Esophagus muscularis mucosa (tissue), 4 donors: ENCODE data around the gene CREBRF. TPM values are rescaled to one million over a fixed set of nuclear protein-coding genes. Genes with fewer than 3 reads are reported as not detected.
"Not testable (repeated sequence)": the region's sequence is repeated elsewhere in the genome, so short reads cannot be mapped to it uniquely, and the experiment has no call there.

Source experiments
- DNase-seq: peaks from one replicate; pipeline ENCODE4 v3.0.0-alpha.2; 2017; ENCODE audit errors: extremely low spot score
- H3K27ac ChIP-seq, 4 donors: fragments of 200-600 bp; sonication (generic); replicated peaks in 1 of 4; 1 replicate in 3 of 4; 2 replicates in 1 of 4; pipeline ENCODE4 v1.5.1; 2016 to 2019; ENCODE audit warnings: mild to moderate bottlenecking in 1 of 4
- H3K27me3 ChIP-seq, 4 donors: fragments of 200-600 bp; sonication (generic); one replicate each; pipeline versions ENCODE4 v1.5.1 to v1.6.0; 2016 to 2019
- H3K36me3 ChIP-seq, 4 donors: fragments of 200-600 bp; sonication (generic); one replicate each; pipeline ENCODE4 v1.5.1; 2016 to 2019
- H3K4me1 ChIP-seq, 4 donors: fragments of 200-600 bp; sonication (generic); one replicate each; pipeline ENCODE4 v1.5.1; 2016 to 2019
- H3K4me3 ChIP-seq, 4 donors: fragments of 200-600 bp; sonication (generic); 1 replicate in 2 of 4; 2 replicates in 2 of 4; pipeline ENCODE4 v1.5.1; 2016 to 2019; ENCODE audit warnings: mild to moderate bottlenecking in 4 of 4, moderate library complexity in 1 of 4
- H3K9me3 ChIP-seq, 4 donors: fragments of 200-600 bp; sonication (generic); 1 replicate in 3 of 4; 2 replicates in 1 of 4; pipeline ENCODE4 v1.5.1; 2016 to 2019
- CTCF ChIP-seq, 3 experiments: fragments of 200-600 bp in 2 of 3; fragments of 450-650 bp in 1 of 3; sonication (generic) in 2 of 3; IDR thresholded peaks; one replicate each; pipeline ENCODE4 v1.5.1; 2017 to 2019; ENCODE audit warnings: antibody characterized with exemption in 3 of 3, mild to moderate bottlenecking in 2 of 3, moderate library complexity in 1 of 3
- EP300 ChIP-seq: sonication (generic); formaldehyde crosslinking; IDR thresholded peaks from one replicate; pipeline ENCODE4 v1.6.1; 2017; ENCODE audit warnings: antibody characterized with exemption
- POLR2A ChIP-seq: fragments of 450-650 bp; IDR thresholded peaks from one replicate; pipeline ENCODE4 v1.6.1; 2017; ENCODE audit warnings: antibody characterized with exemption, moderate library complexity, mild to moderate bottlenecking, low read depth
- POLR2AphosphoS5 ChIP-seq, 2 donors: sonication (generic); formaldehyde crosslinking; IDR thresholded peaks; one replicate each; pipeline ENCODE4 v1.6.1; 2017; ENCODE audit warnings: antibody characterized with exemption in 2 of 2
- WGBS: methylation state at CpG from one replicate; pipeline ENCODE4 v1.1.5; 2018; 5-methylcytosine and 5-hydroxymethylcytosine counted together
- intact Hi-C: fragments of 100-400 bp; cut with DNase I; formaldehyde crosslinking; loops from one replicate; pipeline ENCODE4 v1.15.1; 2023
- total RNA-seq, 4 donors: library from RNA; depleted of rRNA; stranded (reverse); fragments of >200 nt; gene quantifications; one replicate each; pipeline versions ENCODE4 v1.1.0 to v1.2.1, GENCODE V29; 2016

CREBRF gene
- total RNA-seq, 4 donors from 2014 or later: 37.8 to 76.5 (median 46.3) TPM

GRCh38 chr5:173014671-173015070, 41.5 kb upstream of the CREBRF start:
- peaks cover 37 to 65% (median 49%) of the 10 kb centered on the region in 4 donors for H3K4me1 ChIP-seq
- H3K27ac ChIP-seq: peak overlapping the region in 2 of 4 donors; percentile 70 to 80
- no peaks in the 10 kb centered on the region for H3K36me3 ChIP-seq
- 87% methylated on average over 4 of the region's 4 CpGs for WGBS
- no peak overlapping the region for H3K4me3 ChIP-seq
- H3K27me3 ChIP-seq: no peaks in the 10 kb centered on the region
- no peak for DNase-seq
- no peak for TF ChIP-seq POLR2AphosphoS5 (IDR thresholded peaks at IDR 0.05)
- no peak for TF ChIP-seq CTCF (IDR thresholded peaks at IDR 0.05)
- no peak for TF ChIP-seq POLR2A
- no peak for TF ChIP-seq EP300
- intact Hi-C loops: no loop called here
- no peaks in the 10 kb centered on the region for H3K9me3 ChIP-seq

GRCh38 chr5:173015192-173015591, 41.0 kb upstream of the CREBRF start:
- WGBS: 95% methylated on average over 2 of the region's 2 CpGs
- no peaks in the 10 kb centered on the region for H3K27me3 ChIP-seq
- intact Hi-C loops: no loop called here
- H3K4me3 ChIP-seq: no peak overlapping the region
- H3K36me3 ChIP-seq: peaks cover 0 to 4% (median under 1%) of the 10 kb centered on the region in 4 donors
- H3K9me3 ChIP-seq: no peaks in the 10 kb centered on the region
- DNase-seq: peak; percentile 19
- peak overlapping the region; percentile 70 to 80 (median 78) for H3K27ac ChIP-seq
- TF ChIP-seq CTCF (IDR thresholded peaks at IDR 0.05) (no peak), POLR2AphosphoS5 (IDR thresholded peaks at IDR 0.05) (no peak), EP300 (no peak), POLR2A (no peak)
- H3K4me1 ChIP-seq: peaks cover 36 to 66% (median 52%) of the 10 kb centered on the region in 4 donors

GRCh38 chr5:173015598-173016455, 40.3 kb upstream of the CREBRF start:
- H3K9me3 ChIP-seq: no peaks in the 10 kb centered on the region
- H3K27me3 ChIP-seq: no peaks in the 10 kb centered on the region
- H3K36me3 ChIP-seq: peaks cover 0 to 10% (median 3%) of the 10 kb centered on the region in 4 donors
- peak; percentile 5 for DNase-seq
- intact Hi-C loops: no loop called here
- TF ChIP-seq EP300 (no peak), POLR2A (no peak), CTCF (IDR thresholded peaks at IDR 0.05) (no peak), POLR2AphosphoS5 (IDR thresholded peaks at IDR 0.05) (no peak)
- peak overlapping the region in 1 of 4 donors; percentile 22 for H3K4me3 ChIP-seq
- H3K4me1 ChIP-seq: peaks cover 37 to 66% (median 55%) of the 10 kb centered on the region in 4 donors
- WGBS: 94% methylated on average over 13 of the region's 13 CpGs
- peak overlapping the region; percentile 70 to 80 (median 78) for H3K27ac ChIP-seq

- Histone ChIP-seq H3K27me3 (no peaks in the 10 kb centered on the region), H3K36me3 (peaks cover 0 to 18% (median 9%) of the 10 kb centered on the region in 4 donors), H3K4me3 (peak overlapping the region in 1 of 4 donors; percentile 18), H3K27ac (peak overlapping the region; percentile 70 to 80 (median 78)), H3K4me1 (peaks cover 36 to 66% (median 57%) of the 10 kb centered on the region in 4 donors), H3K9me3 (no peaks in the 10 kb centered on the region)
- peak; percentile 91 for DNase-seq
- intact Hi-C loops: no loop called here
- 42% methylated on average over 4 of the region's 4 CpGs for WGBS
- peak; percentile 65 to 66 for TF ChIP-seq POLR2AphosphoS5 (IDR thresholded peaks at IDR 0.05)
- no peak for TF ChIP-seq POLR2A
These were observed 39.5 kb upstream of the CREBRF start for GRCh38 chr5:173016598-173017046.

- Histone ChIP-seq H3K27ac (peak overlapping the region; percentile 70 to 80 (median 78)), H3K4me1 (peaks cover 36 to 64% (median 57%) of the 10 kb centered on the region in 4 donors), H3K36me3 (peaks cover 0 to 23% (median 11%) of the 10 kb centered on the region in 4 donors)
- intact Hi-C loops, H3K27me3 ChIP-seq, H3K4me3 ChIP-seq, H3K9me3 ChIP-seq: not testable (repeated sequence)
- DNase-seq: peak; percentile 47
- 90% methylated on average over 15 of the region's 15 CpGs for WGBS
These were observed 39.1 kb upstream of the CREBRF start for GRCh38 chr5:173017087-173017486.
